HEK293 (cell line): Measurements from ENCODE around the gene VPS4A.

ENCODE experiments used
- CTCF ChIA-PET: fragments of 350-600 bp; formaldehyde crosslinking; extraction: SDS; loops from one replicate; lab custom pipeline; 2021; ENCODE audit warnings: antibody characterized with exemption; lab: Yijun Ruan, JAX
- POLR2A ChIA-PET: fragments of 300-600 bp; formaldehyde crosslinking; extraction: SDS; loops from one replicate; lab custom pipeline; 2020; ENCODE audit warnings: antibody characterized with exemption, inconsistent platforms; lab: Yijun Ruan, JAX
- H3K27ac ChIP-seq: fragments of 200-500 bp; sonication (Bioruptor generic); 2 replicates; pipeline ENCODE4 v1.5.1; 2014; ENCODE audit warnings: low read depth, low read length, control low read depth, inconsistent platforms; ENCODE audit errors: extremely low read depth
- H3K36me3 ChIP-seq, 2 experiments: fragments of 200-500 bp in 1 of 2; sonication (Bioruptor generic) in 1 of 2; 1 replicate in 1 of 2; 2 replicates in 1 of 2; pipeline ENCODE4 v1.5.1; 2014 to 2017; ENCODE audit warnings: inconsistent platforms in 2 of 2, low read length in 2 of 2; ENCODE audit not compliant: control insufficient read depth in 2 of 2, insufficient read depth in 1 of 2
- H3K4me1 ChIP-seq: fragments of 200-500 bp; sonication (Bioruptor generic); 2 replicates; pipeline ENCODE4 v1.5.1; 2014; ENCODE audit warnings: mild to moderate bottlenecking, low read length, inconsistent platforms; ENCODE audit not compliant: control insufficient read depth, insufficient read depth
- H3K4me3 ChIP-seq: 2 replicates; pipeline ENCODE4 v1.5.1; 2011; ENCODE audit warnings: low read depth, mild to moderate bottlenecking, control low read depth, low read length, moderate library complexity
- H3K9me3 ChIP-seq: fragments of 200-500 bp; sonication (Bioruptor generic); 2 replicates; pipeline ENCODE4 v1.5.1; 2014; ENCODE audit warnings: low read depth, low read length, inconsistent platforms; ENCODE audit not compliant: control insufficient read depth, insufficient read depth
- BCL11A ChIP-seq: fragments of 450-650 bp; formaldehyde crosslinking; IDR thresholded peaks from 2 replicates; pipeline ENCODE4 v1.5.1; 2016; ENCODE audit warnings: low read depth, missing biosample characterization, missing genetic modification characterization
- HIC1 ChIP-seq: fragments of 450-650 bp; formaldehyde crosslinking; IDR thresholded peaks from 2 replicates; pipeline ENCODE4 v1.5.1; 2016; ENCODE audit warnings: missing biosample characterization, missing genetic modification characterization
- KLF1 ChIP-seq: fragments of 450-650 bp; formaldehyde crosslinking; IDR thresholded peaks from 2 replicates; pipeline ENCODE4 v1.5.1; 2016; ENCODE audit warnings: missing biosample characterization, missing genetic modification characterization
- KLF8 ChIP-seq: fragments of 450-650 bp; formaldehyde crosslinking; IDR thresholded peaks from 2 replicates; pipeline ENCODE4 v1.5.1; 2016; ENCODE audit warnings: missing biosample characterization, missing genetic modification characterization
- RBAK ChIP-seq: fragments of 450-650 bp; formaldehyde crosslinking; IDR thresholded peaks from 2 replicates; pipeline ENCODE4 v1.5.1; 2016; ENCODE audit warnings: missing biosample characterization, missing genetic modification characterization
- REST ChIP-seq: fragments of 450-650 bp; formaldehyde crosslinking; IDR thresholded peaks from 2 replicates; pipeline ENCODE4 v1.5.1; 2016; ENCODE audit warnings: missing biosample characterization, missing genetic modification characterization
- YY1 ChIP-seq: fragments of 450-650 bp; formaldehyde crosslinking; IDR thresholded peaks from 2 replicates; pipeline ENCODE4 v1.5.1; 2018; ENCODE audit warnings: missing biosample characterization, missing genetic modification characterization
- YY2 ChIP-seq: fragments of 450-650 bp; formaldehyde crosslinking; IDR thresholded peaks from 2 replicates; pipeline ENCODE4 v1.5.1; 2016; ENCODE audit warnings: missing biosample characterization, missing genetic modification characterization
- ZBTB48 ChIP-seq: fragments of 450-650 bp; formaldehyde crosslinking; IDR thresholded peaks from 2 replicates; pipeline ENCODE4 v1.5.1; 2016; ENCODE audit warnings: missing biosample characterization, missing genetic modification characterization
- ZEB2 ChIP-seq: fragments of 450-650 bp; formaldehyde crosslinking; IDR thresholded peaks from 2 replicates; pipeline ENCODE4 v1.5.1; 2016; ENCODE audit warnings: missing biosample characterization, missing genetic modification characterization
- ZFHX2 ChIP-seq: fragments of 450-650 bp; formaldehyde crosslinking; conservative IDR thresholded peaks from 2 replicates; pipeline ENCODE4 v1.5.1; 2016; ENCODE audit warnings: missing biosample characterization, missing genetic modification characterization
- ZNF10 ChIP-seq: fragments of 450-650 bp; formaldehyde crosslinking; IDR thresholded peaks from 2 replicates; pipeline ENCODE4 v1.5.1; 2017; ENCODE audit warnings: missing biosample characterization, missing genetic modification characterization
- ZNF114 ChIP-seq: fragments of 450-650 bp; formaldehyde crosslinking; IDR thresholded peaks from 2 replicates; pipeline ENCODE4 v1.5.0; 2017; ENCODE audit warnings: missing biosample characterization, missing genetic modification characterization
- ZNF146 ChIP-seq: fragments of 450-650 bp; formaldehyde crosslinking; IDR thresholded peaks from 2 replicates; pipeline ENCODE4 v1.5.1; 2016; ENCODE audit warnings: missing biosample characterization, missing genetic modification characterization
- ZNF169 ChIP-seq: fragments of 450-650 bp; formaldehyde crosslinking; IDR thresholded peaks from 2 replicates; pipeline ENCODE4 v1.5.1; 2016; ENCODE audit warnings: missing biosample characterization, missing genetic modification characterization
- ZNF248 ChIP-seq: fragments of 450-650 bp; formaldehyde crosslinking; IDR thresholded peaks from 2 replicates; pipeline ENCODE4 v1.5.1; 2017; ENCODE audit warnings: missing biosample characterization, missing genetic modification characterization
- ZNF366 ChIP-seq: fragments of 450-650 bp; formaldehyde crosslinking; conservative IDR thresholded peaks from 2 replicates; pipeline ENCODE4 v1.5.1; 2016; ENCODE audit warnings: missing biosample characterization, missing genetic modification characterization
- ZNF433 ChIP-seq: fragments of 450-650 bp; formaldehyde crosslinking; IDR thresholded peaks from 2 replicates; pipeline ENCODE4 v1.5.1; 2016; ENCODE audit warnings: missing biosample characterization, missing genetic modification characterization, low read depth
- ZNF473 ChIP-seq: fragments of 450-650 bp; formaldehyde crosslinking; IDR thresholded peaks from 2 replicates; pipeline ENCODE4 v1.5.1; 2017; ENCODE audit warnings: missing biosample characterization, missing genetic modification characterization
- ZNF548 ChIP-seq: fragments of 450-650 bp; formaldehyde crosslinking; IDR thresholded peaks from 2 replicates; pipeline ENCODE4 v1.5.1; 2016; ENCODE audit warnings: missing biosample characterization, missing genetic modification characterization
- ZNF585B ChIP-seq: fragments of 450-650 bp; formaldehyde crosslinking; IDR thresholded peaks from 2 replicates; pipeline ENCODE4 v1.5.1; 2016; ENCODE audit warnings: missing biosample characterization, missing genetic modification characterization
- ZNF596 ChIP-seq: fragments of 450-650 bp; IDR thresholded peaks from 2 replicates; pipeline ENCODE4 v1.5.0; 2018; ENCODE audit warnings: missing biosample characterization, mild to moderate bottlenecking, missing genetic modification characterization, moderate library complexity
- ZNF621 ChIP-seq: fragments of 450-650 bp; formaldehyde crosslinking; IDR thresholded peaks from 2 replicates; pipeline ENCODE4 v1.5.1; 2017; ENCODE audit warnings: missing biosample characterization, missing genetic modification characterization
- ZNF645 ChIP-seq: fragments of 450-650 bp; formaldehyde crosslinking; IDR thresholded peaks from 2 replicates; pipeline ENCODE4; 2016; ENCODE audit warnings: missing biosample characterization, missing genetic modification characterization
- ZNF701 ChIP-seq: fragments of 450-650 bp; formaldehyde crosslinking; IDR thresholded peaks from 2 replicates; pipeline ENCODE4 v1.5.1; 2016; ENCODE audit warnings: missing biosample characterization, missing genetic modification characterization
- ZNF768 ChIP-seq: fragments of 450-650 bp; formaldehyde crosslinking; IDR thresholded peaks from 2 replicates; pipeline ENCODE4 v1.5.1; 2018; ENCODE audit warnings: missing biosample characterization, mild to moderate bottlenecking, missing genetic modification characterization
- ZNF791 ChIP-seq: fragments of 450-650 bp; formaldehyde crosslinking; IDR thresholded peaks from 2 replicates; pipeline ENCODE4 v1.5.1; 2016; ENCODE audit warnings: missing biosample characterization, missing genetic modification characterization
- ZNF792 ChIP-seq: fragments of 450-650 bp; formaldehyde crosslinking; IDR thresholded peaks from 2 replicates; pipeline ENCODE4 v1.5.1; 2016; ENCODE audit warnings: missing biosample characterization, missing genetic modification characterization
- ZXDB ChIP-seq: fragments of 450-650 bp; formaldehyde crosslinking; IDR thresholded peaks from 2 replicates; pipeline ENCODE4 v1.5.1; 2016; ENCODE audit warnings: missing biosample characterization, missing genetic modification characterization
- TF ChIP-seq, protein P1 (sequence below): sonication (generic); formaldehyde crosslinking; IDR thresholded peaks from 2 replicates; pipeline ENCODE4 v1.8.1; 2022; ENCODE audit warnings: mild to moderate bottlenecking, moderate library complexity, missing genetic modification reagents

Gene VPS4A

DNA sequence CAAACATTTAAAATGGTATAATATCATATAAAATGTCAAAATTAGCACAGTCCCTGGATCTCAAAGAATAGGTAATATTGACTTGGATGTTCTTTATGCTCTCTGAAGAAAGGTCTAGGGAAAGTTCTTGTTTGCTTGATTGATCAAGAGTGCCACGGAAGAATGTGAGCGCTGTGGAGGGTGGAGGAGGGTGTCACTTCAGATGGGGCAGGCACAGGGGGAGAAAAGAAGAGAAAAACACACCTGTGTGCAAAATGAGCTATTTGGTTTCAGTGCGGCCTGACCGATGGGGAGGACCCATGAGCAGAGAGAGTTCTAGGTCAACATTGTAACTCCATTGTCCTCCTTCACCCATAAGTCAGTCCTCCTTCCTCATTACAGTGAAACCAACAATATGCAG lies 8.8 kb upstream of the VPS4A start:
- ChIA-PET CTCF (interaction anchor here (0.5 to 1.3 kb wide), 4 partner anchors 17 to 781 kb away, joined by 3 to 4 read pairs (median 4); no protein-coding TSS in a partner anchor), POLR2A (no interaction called here)
- Histone ChIP-seq H3K9me3 (no peaks in the 10 kb centered on the region), H3K36me3 (peaks cover 6 to 43% of the 10 kb centered on the region in 2 experiments; a peak in 2 of 3 replicates), H3K27ac (no peak overlapping the region), H3K4me1 (no peaks in the 10 kb centered on the region), H3K4me3 (no peak overlapping the region)
- TF ChIP-seq HIC1 (tag by site-specific recombination) (no peak), ZXDB (tag by site-specific recombination) (no peak), ZBTB48 (tag by site-specific recombination) (no peak), ZNF621 (tag by site-specific recombination) (no peak), KLF8 (tag by site-specific recombination) (no peak), KLF1 (tag by site-specific recombination) (no peak), YY1 (tag by site-specific recombination) (no peak), ZNF791 (tag by site-specific recombination) (no peak), ZNF596 (no peak), ZNF146 (no peak), ZNF10 (no peak), YY2 (no peak), REST (tag by site-specific recombination) (no peak), ZNF248 (no peak), ZNF768 (no peak)
- TF ChIP-seq, protein P1, sequence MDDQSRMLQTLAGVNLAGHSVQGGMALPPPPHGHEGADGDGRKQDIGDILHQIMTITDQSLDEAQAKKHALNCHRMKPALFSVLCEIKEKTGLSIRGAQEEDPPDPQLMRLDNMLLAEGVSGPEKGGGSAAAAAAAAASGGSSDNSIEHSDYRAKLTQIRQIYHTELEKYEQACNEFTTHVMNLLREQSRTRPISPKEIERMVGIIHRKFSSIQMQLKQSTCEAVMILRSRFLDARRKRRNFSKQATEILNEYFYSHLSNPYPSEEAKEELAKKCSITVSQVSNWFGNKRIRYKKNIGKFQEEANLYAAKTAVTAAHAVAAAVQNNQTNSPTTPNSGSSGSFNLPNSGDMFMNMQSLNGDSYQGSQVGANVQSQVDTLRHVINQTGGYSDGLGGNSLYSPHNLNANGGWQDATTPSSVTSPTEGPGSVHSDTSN (CRISPR knock-in tag): no peak

DNA sequence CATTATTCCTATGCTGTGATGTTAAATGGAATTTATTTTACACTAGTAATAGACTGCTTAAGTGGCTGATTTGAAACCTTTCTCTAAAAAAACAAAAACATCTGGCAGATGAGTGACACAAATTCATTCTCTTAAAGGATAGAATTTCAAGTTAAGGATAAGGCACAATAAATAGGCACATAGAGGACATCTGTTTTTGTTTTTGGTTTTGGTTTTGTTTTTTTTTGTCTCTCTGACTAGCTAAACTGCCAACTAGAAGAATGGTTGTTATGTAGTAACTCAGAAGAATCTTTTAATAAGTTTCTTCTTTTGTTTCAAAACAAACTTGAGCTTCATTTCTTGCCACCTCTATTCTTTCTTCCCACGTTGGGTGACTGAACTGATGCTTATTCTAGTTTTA lies 5.1 kb upstream of the VPS4A start:
- no peak for TF ChIP-seq ZNF169 (tag by site-specific recombination)
- no peak for TF ChIP-seq ZNF645 (tag by site-specific recombination)
- no peak for TF ChIP-seq RBAK
- no peak for TF ChIP-seq ZNF366 (tag by site-specific recombination)
- TF ChIP-seq ZNF585B (tag by site-specific recombination): no peak
- TF ChIP-seq ZEB2 (tag by site-specific recombination): no peak
- no peak for TF ChIP-seq BCL11A (tag by site-specific recombination)
- TF ChIP-seq ZNF433 (tag by site-specific recombination): no peak
- TF ChIP-seq ZNF473: no peak
- no peak for TF ChIP-seq ZNF114 (tag by site-specific recombination)
- no peak for TF ChIP-seq ZFHX2 (tag by site-specific recombination)
- TF ChIP-seq ZBTB48 (tag by site-specific recombination): no peak
- no peak for TF ChIP-seq ZNF701 (tag by site-specific recombination)
- no peak for TF ChIP-seq ZNF548
- TF ChIP-seq ZNF792: no peak
- H3K27ac ChIP-seq: no peak overlapping the region
- peaks cover 0 to 28% of the 10 kb centered on the region in 2 experiments; a peak in 1 of 3 replicates for H3K36me3 ChIP-seq
- no peaks in the 10 kb centered on the region for H3K9me3 ChIP-seq
- H3K4me1 ChIP-seq: no peaks in the 10 kb centered on the region
- ChIA-PET CTCF (interaction anchor here (0.7 kb wide), 1 partner anchor 9 kb away, joined by 4 read pairs; no protein-coding TSS in a partner anchor), POLR2A (no interaction called here)
- H3K4me3 ChIP-seq: no peak overlapping the region
